HG03039 (cell line): ENCODE results near the gene VAT1L.
"Not testable (repeated sequence)": the region's sequence is repeated elsewhere in the genome, so short reads cannot be mapped to it uniquely, and the experiment has no call there.

ENCODE experiments used
- ATAC-seq: cut with Tn5 transposase; IDR thresholded peaks from one replicate; pipeline ENCODE4 v1.9.1; 2021; ENCODE audit warnings: mild to moderate bottlenecking, moderate library complexity; ENCODE audit not compliant: unreplicated experiment

The VAT1L gene

GRCh38 chr16:77947590-77947989 is 159.2 kb downstream of the VAT1L start:
- not testable (repeated sequence) for ATAC-seq

GRCh38 chr16:77948835-77949234 is 160.5 kb downstream of the VAT1L start:
- ATAC-seq, result no peak

DNA sequence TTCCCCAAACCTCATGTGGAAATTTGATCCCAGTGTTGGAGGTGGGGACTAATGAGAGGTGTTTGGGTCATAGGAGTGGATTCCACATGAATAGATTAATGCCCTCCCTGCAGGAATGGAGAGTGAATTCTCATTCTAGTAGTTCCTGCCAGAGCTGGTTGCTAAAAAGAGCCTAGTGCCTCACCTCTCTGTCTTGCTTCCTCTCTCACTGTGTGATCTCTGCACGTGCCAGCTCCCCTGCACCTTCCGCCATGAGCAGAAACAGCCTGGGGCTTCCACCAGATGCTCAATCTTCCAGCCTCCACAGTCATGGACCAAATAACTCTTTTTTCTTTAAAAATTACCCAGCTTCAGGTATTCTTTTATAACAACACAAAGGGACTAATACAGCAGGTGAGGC is 161.1 kb downstream of the VAT1L start:
- ATAC-seq, result no peak

DNA sequence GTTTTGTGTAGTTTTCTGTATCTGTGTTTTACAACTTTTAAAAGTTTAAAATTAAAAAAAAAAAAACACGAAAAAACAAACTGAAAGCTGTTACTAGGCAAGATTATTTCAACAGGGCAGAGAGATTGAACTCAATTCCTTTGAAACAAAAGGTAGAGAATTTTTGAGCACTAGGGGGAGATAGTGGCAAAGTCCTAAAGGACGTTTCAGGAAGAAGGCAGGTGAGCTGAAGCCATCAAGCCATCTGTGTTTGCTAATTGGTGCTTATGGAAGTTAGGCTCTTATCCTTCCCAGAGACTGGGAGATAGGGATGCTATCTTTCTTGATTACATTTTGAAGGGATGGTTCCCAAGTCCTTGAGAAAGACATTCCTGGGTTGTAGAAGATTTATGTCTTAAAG is 163.4 kb downstream of the VAT1L start:
- ATAC-seq, result no peak

- ATAC-seq, result no peak
Measured at GRCh38 chr16:77955127-77955526, 166.8 kb downstream of the VAT1L start.

GRCh38 chr16:77956231-77956630 is 167.9 kb downstream of the VAT1L start:
- ATAC-seq, result no peak

DNA sequence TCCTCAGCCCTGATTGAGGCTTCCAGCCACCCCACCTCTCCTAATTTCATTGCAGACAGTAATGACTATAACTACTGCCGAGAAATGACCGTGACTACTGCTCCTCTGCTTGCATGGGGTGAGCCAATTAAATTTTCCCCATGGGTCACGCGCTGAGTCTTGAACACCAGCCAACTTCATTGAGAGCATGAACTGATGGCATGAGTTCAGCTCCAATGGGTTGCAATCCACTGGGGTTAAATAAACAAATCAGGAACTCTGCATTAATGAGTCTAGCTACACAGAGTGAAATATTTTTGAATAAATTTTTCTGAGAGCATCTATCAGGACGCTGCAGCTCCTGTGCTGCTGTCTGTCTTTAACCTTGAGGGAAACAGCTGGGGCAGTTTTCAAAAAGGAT is 172.4 kb downstream of the VAT1L start:
- ATAC-seq, result no peak

GRCh38 chr16:77961814-77962213 is 173.4 kb downstream of the VAT1L start:
- no peak for ATAC-seq

DNA sequence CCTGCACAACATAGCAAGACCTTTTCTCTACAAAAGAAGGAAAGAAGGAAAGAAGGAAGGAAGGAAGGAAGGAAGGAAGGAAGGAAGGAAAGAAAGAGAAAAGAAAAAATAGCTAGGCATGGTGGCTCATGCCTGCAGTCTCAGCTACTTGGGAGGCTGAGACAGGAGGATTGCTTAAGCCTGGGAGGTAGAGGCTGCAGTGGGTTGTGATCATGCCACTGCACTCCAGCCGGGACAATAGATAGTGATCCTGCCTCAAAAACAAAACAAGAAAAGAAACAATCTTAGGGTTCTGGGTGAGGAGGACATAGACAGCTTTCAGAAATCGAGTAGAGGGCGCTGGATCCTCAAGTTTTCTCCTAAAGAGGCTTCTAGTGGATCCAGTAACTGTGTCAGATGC is 174.3 kb downstream of the VAT1L start:
- ATAC-seq, result no peak

DNA sequence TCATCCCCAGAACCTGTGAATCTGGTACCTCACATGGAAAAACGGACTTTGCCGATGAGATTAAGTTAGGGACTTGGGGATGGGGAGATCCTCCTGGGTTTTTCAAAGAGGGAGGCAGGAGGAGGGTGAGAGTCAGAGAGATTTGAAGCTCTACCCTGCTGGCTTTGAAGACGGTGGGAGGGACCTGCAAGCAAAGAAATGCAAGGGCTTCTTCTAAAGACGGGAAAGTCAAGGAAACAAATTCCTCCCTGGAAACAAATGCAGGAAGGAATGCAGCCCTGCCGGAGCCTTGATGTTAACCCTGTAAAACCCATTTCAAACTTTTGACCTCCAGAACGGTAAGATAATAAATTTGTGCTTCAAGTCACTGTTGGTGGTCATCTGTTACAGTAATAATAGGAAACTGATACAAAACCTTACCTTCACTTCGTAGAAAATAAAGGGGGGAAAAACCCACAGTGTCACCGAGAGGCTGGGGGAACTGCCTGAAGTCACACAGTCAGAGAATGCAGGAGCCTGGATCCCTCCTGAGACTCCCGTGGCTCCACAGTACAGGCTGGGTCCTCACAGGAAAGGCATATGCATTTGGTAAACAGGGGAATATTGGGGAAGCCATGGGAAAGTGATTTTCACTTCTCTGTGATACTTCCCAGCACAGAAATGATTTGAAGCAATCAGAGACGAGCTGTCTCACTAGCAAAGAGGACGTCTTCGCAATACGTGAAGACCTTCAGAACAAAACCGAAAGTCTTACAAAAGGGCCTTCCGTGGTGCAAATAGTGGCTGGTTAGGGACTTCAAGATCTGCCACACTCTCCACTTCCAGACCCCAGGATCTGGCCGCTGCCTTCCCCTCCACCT is 175.1 kb downstream of the VAT1L start:
- ATAC-seq, result no peak

DNA sequence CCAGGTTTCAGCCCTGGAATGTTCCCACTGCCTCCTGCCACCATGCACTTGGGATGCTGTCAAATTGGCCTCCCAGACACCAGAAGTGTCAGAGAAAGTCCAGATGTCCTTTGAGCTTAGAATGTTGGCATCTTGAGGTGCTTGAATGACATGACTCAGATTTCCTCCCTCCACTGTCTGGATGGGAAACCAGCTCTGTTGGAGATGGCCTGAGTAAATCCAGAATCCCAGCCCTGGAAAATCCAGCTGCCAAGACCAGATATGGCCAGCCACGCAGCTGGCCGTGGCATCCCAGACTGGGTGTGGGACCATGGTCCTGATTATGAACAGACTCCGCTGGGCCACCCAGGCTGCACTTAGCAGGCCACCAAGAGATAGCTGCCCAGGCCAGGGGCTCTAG is 177.0 kb downstream of the VAT1L start:
- ATAC-seq, result no peak

GRCh38 chr16:77967054-77967904 is 178.9 kb downstream of the VAT1L start:
- ATAC-seq, result no peak

GRCh38 chr16:77969861-77970260 is 181.5 kb downstream of the VAT1L start:
- no peak for ATAC-seq

- ATAC-seq, result no peak
Measured at GRCh38 chr16:77970371-77970770, 182.0 kb downstream of the VAT1L start.

GRCh38 chr16:77971306-77972061 is 183.1 kb downstream of the VAT1L start:
- no peak for ATAC-seq

DNA sequence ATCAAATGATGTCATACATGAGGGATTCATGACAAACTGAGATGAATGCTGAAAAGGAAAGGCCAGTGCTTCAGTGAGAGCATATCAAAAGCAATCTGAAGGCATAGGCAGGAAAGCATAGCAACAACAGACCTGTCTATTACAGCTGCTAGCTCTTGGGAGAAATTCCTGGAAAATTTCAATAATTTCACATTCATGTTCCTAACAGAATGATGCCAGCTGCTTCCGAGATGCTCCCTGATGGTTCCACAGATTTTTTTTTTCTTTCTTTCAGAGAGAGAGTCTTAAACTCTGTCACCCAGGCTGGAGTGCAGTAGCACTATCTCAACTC is 183.7 kb downstream of the VAT1L start:
- ATAC-seq, result no peak

DNA sequence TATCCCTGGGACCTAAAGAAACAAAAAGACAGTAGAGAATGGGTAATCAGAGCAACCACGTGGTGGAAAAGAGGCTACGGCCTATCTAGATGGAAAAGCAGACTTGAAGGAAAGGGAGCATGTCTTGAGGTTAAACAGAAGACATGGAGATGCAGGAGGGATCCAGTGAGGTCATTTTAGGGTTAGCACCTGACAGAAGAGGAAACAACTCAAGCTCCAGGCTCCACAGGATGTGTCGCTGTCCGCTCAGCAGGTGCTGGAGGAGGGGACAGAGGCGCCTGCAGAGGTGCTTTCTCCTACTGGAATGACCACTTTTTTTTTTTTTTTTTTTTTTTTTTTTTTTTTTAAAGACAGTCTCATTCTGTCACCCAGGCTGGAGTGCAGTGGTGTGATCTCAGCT is 186.5 kb downstream of the VAT1L start:
- ATAC-seq, result no peak

- ATAC-seq, result no peak
Measured at GRCh38 chr16:77975942-77976341, 187.6 kb downstream of the VAT1L start.

- ATAC-seq, result no peak
Measured at GRCh38 chr16:77977339-77977738, 189.0 kb downstream of the VAT1L start.

- ATAC-seq, result no peak
Measured at GRCh38 chr16:77985111-77985510, 196.7 kb downstream of the VAT1L start.

GRCh38 chr16:77986011-77986740 is 197.8 kb downstream of the VAT1L start:
- no peak for ATAC-seq
